HG02763 (cell line): Measurements from ENCODE around the gene NUP210L.
"Not testable (repeated sequence)": the region's sequence is repeated elsewhere in the genome, so short reads cannot be mapped to it uniquely, and the experiment has no call there.

Source experiments
- ATAC-seq: cut with Tn5 transposase; IDR thresholded peaks from one replicate; pipeline ENCODE4 v1.9.1; 2021; ENCODE audit warnings: mild to moderate bottlenecking, moderate library complexity; ENCODE audit not compliant: unreplicated experiment

Gene NUP210L

GRCh38 chr1:154170547-154171222 lies 15.8 kb upstream of the NUP210L start:
- no peak for ATAC-seq

- no peak for ATAC-seq
Observed at GRCh38 chr1:154167461-154167860, 12.6 kb upstream of the NUP210L start.

GRCh38 chr1:154166207-154166606 lies 11.3 kb upstream of the NUP210L start:
- no peak for ATAC-seq

- ATAC-seq, result no peak
Observed at GRCh38 chr1:154159554-154159953, 4.7 kb upstream of the NUP210L start.

GRCh38 chr1:154158307-154159125 lies 3.6 kb upstream of the NUP210L start:
- ATAC-seq, result no peak

- ATAC-seq, result peak; percentile 66
Observed at GRCh38 chr1:154157520-154158306, 2.8 kb upstream of the NUP210L start.

GRCh38 chr1:154155251-154155650 lies 378 bp upstream of the NUP210L start:
- ATAC-seq, result no peak

GRCh38 chr1:154154053-154154452 lies 820 bp downstream of the NUP210L start:
- no peak for ATAC-seq

GRCh38 chr1:154151311-154151710 lies 3.6 kb downstream of the NUP210L start:
- no peak for ATAC-seq

GRCh38 chr1:154148807-154149206 lies 6.1 kb downstream of the NUP210L start:
- ATAC-seq, result no peak

- ATAC-seq, result not testable (repeated sequence)
Observed at GRCh38 chr1:154147505-154147904, 7.4 kb downstream of the NUP210L start.

GRCh38 chr1:154145986-154146385 lies 8.9 kb downstream of the NUP210L start:
- no peak for ATAC-seq

GRCh38 chr1:154142358-154142757 lies 12.5 kb downstream of the NUP210L start:
- ATAC-seq, result no peak

GRCh38 chr1:154141240-154141639 lies 13.6 kb downstream of the NUP210L start:
- no peak for ATAC-seq

- ATAC-seq, result no peak
Observed at GRCh38 chr1:154137888-154138287, 17.0 kb downstream of the NUP210L start.

GRCh38 chr1:154133256-154133655 lies 21.6 kb downstream of the NUP210L start:
- ATAC-seq, result no peak

- ATAC-seq, result no peak
Observed at GRCh38 chr1:154129391-154129970, 25.4 kb downstream of the NUP210L start.

GRCh38 chr1:154123205-154123604 lies 31.7 kb downstream of the NUP210L start:
- ATAC-seq, result not testable (repeated sequence)

GRCh38 chr1:154117642-154118041 lies 37.2 kb downstream of the NUP210L start:
- ATAC-seq, result no peak

GRCh38 chr1:154115180-154115579 lies 39.7 kb downstream of the NUP210L start:
- ATAC-seq, result no peak

GRCh38 chr1:154104433-154105082 lies 50.3 kb downstream of the NUP210L start:
- no peak for ATAC-seq
